Panc1 (cell line): ENCODE data around the gene FBXO9.

Source experiments
- CTCF ChIP-seq: fragments of 450-650 bp; IDR thresholded peaks from 2 replicates; pipeline ENCODE4 v1.5.1; 2017; ENCODE audit warnings: mild to moderate bottlenecking
- SIN3A ChIP-seq: IDR thresholded peaks from 2 replicates; pipeline ENCODE4 v1.6.1; 2012; ENCODE audit warnings: low read depth, mild to moderate bottlenecking, low read length, moderate library complexity, borderline replicate concordance; ENCODE audit not compliant: insufficient read depth

GRCh38 chr6:53018446-53018845 lies 46.8 kb upstream of the FBXO9 start:
- TF ChIP-seq CTCF (no peak), SIN3A (no peak)
